Suppressor macrophage treated with lipopolysaccharide for 1 hour (primary cell): ENCODE data around the gene EIF3A.
"Not testable (repeated sequence)": the region's sequence is repeated elsewhere in the genome, so short reads cannot be mapped to it uniquely, and the experiment has no call there.

Experiments used
- DNase-seq, 3 donors: peaks; one replicate each; pipeline ENCODE4 v3.0.0-alpha.2; 2020 to 2022

EIF3A gene

GRCh38 chr10:119101366-119102098 is 20.9 kb upstream of the EIF3A start:
- DNase-seq: no peak

- DNase-seq: peak in 2 of 3 donors; percentile 38 to 58
Measured at GRCh38 chr10:119100434-119101238, 20.0 kb upstream of the EIF3A start.

- DNase-seq: no peak
Measured at GRCh38 chr10:119098576-119098975, 18.0 kb upstream of the EIF3A start.

- not testable (repeated sequence) for DNase-seq
Measured at GRCh38 chr10:119096641-119097415, 16.2 kb upstream of the EIF3A start.

- DNase-seq: no peak
Measured at GRCh38 chr10:119095640-119096039, 15.0 kb upstream of the EIF3A start.

GRCh38 chr10:119090968-119091367 is 10.4 kb upstream of the EIF3A start:
- DNase-seq: peak; percentile 34 to 68 (median 64)

- no peak for DNase-seq
Measured at GRCh38 chr10:119090026-119090795, 9.6 kb upstream of the EIF3A start.

GRCh38 chr10:119087271-119087882 is 6.8 kb upstream of the EIF3A start:
- no peak for DNase-seq

- DNase-seq: no peak
Measured at GRCh38 chr10:119084896-119085295, 4.3 kb upstream of the EIF3A start.

GRCh38 chr10:119079599-119080520 is 757 bp downstream of the EIF3A start:
- peak; percentile 88 to 95 (median 94) for DNase-seq

GRCh38 chr10:119078422-119079179 is 2.0 kb downstream of the EIF3A start:
- no peak for DNase-seq

- DNase-seq: no peak
Measured at GRCh38 chr10:119073584-119073983, 7.0 kb downstream of the EIF3A start.

- DNase-seq: no peak
Measured at GRCh38 chr10:119070395-119071165, 10.0 kb downstream of the EIF3A start.

GRCh38 chr10:119061926-119062325 is 18.7 kb downstream of the EIF3A start:
- no peak for DNase-seq

GRCh38 chr10:119061352-119061751 is 19.3 kb downstream of the EIF3A start:
- DNase-seq: no peak

- DNase-seq: no peak
Measured at GRCh38 chr10:119060107-119060506, 20.5 kb downstream of the EIF3A start.

- no peak for DNase-seq
Measured at GRCh38 chr10:119059557-119059956, 21.1 kb downstream of the EIF3A start.

- DNase-seq: no peak
Measured at GRCh38 chr10:119058010-119058409, 22.6 kb downstream of the EIF3A start.

GRCh38 chr10:119055472-119055871 is 25.1 kb downstream of the EIF3A start:
- DNase-seq: no peak
